VCaP (cell line): ENCODE data around the gene STK40.

Source experiments
- H3K27ac ChIP-seq: fragments of 450-650 bp; 2 replicates; pipeline ENCODE4 v1.5.1; 2017
- TF ChIP-seq, protein P1 (sequence below): fragments of 450-650 bp; conservative IDR thresholded peaks from 2 replicates; pipeline ENCODE4 v1.5.1; 2017; ENCODE audit warnings: mild to moderate bottlenecking, moderate library complexity

The STK40 gene

DNA sequence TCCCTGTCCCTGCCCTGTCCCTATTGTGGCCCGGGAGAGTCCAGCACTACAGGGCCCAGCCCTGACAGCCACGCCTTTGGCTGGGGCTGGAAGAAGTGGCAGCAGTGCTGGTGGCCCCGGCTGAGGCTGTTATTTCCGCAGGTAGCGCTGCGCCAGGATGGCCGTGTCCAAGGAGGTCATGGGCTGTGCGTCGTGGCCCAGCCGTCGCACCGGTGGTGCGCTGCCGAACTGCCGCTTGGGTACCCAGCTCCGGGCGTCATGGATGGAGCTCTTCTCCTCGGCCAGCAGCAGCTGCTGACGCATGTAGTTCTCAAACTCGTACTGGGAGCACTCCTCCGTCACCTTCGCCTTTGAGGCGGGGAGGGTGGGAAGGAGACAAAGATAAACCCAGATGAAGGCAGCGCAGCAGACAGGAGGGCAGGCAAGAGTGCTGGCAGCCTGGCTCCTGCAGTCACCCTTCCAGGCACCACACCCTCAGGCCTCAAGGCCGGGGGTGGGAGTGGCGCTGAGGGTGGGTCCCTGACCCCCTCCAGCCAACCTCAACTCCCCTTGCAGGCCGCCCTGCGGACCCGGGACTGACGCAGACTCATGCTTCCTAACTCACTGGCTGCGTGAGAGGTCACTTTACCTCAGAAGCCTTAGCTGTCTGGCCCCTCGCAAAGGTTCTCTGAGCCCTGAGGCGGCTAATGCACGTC, 44.0 kb downstream of the STK40 start:
- TF ChIP-seq, protein P1, sequence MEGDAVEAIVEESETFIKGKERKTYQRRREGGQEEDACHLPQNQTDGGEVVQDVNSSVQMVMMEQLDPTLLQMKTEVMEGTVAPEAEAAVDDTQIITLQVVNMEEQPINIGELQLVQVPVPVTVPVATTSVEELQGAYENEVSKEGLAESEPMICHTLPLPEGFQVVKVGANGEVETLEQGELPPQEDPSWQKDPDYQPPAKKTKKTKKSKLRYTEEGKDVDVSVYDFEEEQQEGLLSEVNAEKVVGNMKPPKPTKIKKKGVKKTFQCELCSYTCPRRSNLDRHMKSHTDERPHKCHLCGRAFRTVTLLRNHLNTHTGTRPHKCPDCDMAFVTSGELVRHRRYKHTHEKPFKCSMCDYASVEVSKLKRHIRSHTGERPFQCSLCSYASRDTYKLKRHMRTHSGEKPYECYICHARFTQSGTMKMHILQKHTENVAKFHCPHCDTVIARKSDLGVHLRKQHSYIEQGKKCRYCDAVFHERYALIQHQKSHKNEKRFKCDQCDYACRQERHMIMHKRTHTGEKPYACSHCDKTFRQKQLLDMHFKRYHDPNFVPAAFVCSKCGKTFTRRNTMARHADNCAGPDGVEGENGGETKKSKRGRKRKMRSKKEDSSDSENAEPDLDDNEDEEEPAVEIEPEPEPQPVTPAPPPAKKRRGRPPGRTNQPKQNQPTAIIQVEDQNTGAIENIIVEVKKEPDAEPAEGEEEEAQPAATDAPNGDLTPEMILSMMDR: no peak
- no peak overlapping the region for H3K27ac ChIP-seq

DNA sequence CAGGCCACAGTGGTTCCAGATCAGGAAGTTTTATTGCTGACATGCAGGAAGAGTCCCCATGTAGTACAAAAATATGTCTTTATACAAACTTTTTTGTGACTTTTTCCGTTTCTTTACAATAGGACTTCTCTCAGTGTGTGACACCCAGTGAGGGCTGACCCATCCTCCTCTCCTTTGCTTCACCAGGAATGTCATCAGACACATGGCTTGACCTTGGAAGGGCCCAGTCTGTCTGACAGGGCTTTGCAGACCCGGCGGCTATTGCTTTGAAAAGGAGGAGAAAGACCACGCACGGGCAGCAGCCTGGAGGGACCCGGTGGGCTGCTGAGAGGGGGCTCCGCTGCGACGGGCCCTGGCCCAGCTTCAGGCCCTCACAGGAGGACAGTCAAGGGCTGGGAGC, 46.1 kb downstream of the STK40 start:
- H3K27ac ChIP-seq: no peak overlapping the region
- TF ChIP-seq, protein P1: no peak

DNA sequence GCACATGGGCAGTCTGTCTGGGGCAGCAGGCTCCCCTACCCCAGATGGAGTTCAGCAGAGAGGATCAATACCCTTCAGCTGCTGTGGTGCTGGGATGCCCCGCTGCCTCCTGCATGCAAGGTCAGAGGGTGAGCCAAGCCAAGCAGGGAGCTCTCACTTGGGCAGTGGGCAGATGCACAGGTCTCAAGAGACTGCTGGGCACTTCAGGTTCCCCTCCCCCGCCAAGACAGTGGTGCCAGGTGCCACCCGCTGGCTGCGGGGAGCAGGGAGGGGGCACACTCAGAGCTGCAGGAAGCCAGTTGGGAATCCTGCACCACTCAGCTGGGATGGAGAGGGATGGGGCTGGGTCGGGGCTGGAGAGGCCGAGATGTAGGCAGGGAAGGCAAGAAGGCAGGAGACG, 46.5 kb downstream of the STK40 start:
- TF ChIP-seq, protein P1: no peak
- H3K27ac ChIP-seq: no peak overlapping the region

DNA sequence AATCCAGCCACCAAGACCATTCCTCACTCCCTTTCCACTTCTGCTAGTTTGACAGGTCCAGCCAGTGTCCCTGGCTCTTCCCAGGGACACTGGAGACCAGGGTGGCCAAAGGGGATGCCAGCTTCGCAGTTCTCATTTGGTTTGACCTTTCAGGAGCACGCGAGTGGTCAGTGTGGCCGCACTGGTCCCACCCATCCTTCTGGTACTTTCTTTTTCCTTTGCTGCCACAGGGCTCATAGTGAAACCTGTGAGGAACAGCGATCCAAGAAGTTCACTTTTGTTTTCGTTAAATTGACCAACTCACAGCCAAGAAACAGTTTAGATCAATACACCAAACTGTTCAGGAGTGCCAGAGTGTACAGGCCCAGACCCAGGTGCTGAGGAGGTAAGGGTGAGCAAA, 47.9 kb downstream of the STK40 start:
- H3K27ac ChIP-seq: no peak overlapping the region

DNA sequence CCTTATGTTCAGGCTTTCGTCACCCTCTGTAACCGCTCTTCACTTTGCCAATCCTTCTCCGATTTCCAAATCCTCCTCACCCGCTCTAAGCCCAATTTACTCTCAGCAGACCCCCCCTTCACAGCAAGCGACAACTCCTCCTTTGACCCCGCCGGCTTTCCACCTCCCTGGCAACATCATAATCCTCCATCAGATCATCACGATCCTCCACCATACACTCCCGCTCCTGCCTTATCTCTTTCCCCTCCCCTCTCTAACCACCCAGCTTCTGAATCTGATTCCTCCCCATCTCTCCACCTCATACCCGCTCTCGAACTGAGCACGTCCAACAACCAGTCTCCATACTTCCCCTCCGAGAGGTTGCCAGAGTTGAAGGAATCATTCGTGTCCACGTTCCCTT, 54.8 kb downstream of the STK40 start:
- no peak overlapping the region for H3K27ac ChIP-seq
- TF ChIP-seq, protein P1: no peak

More for the DNA sequence above, 47.9 kb downstream of the STK40 start:
- TF ChIP-seq, protein P1: no peak

DNA sequence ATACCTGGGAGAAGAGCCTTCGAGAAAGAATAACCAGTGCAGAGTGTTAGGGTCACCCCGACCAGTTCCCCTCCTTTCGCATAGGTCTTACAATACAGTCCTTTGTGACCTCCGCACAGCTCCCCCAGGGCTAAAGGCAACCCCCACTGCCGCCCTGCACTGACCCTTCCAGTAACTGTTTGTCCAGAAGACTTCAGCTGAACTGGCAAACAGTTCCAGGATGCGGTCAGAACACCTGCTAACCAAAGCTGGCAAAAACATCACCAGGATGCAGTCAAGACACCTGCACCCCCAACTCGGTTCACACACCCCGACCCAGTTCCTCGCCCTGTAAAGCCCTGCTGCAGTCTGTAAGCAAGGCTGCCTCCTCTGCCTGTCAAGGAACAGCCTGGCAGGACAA, 55.9 kb downstream of the STK40 start:
- TF ChIP-seq, protein P1: no peak
- H3K27ac ChIP-seq: no peak overlapping the region

DNA sequence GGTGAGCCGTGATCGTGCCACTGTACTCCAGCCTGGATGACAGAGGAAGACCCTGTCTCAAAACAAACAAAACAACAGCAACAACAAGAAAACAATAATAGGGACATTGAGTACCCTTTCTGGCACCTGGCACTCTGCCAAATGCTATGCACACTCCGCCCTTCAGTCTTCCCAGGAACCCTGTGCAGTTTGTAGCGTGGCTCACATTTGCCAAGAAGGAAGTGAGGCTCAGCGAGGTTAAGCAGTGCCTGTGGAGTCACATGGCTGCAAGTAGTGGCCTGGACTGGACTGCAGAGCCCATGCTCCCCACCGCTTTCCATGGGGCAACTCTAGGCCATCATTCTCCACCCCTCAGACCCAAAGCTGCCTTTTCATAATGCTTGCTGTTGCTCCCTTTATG, 57.0 kb downstream of the STK40 start:
- TF ChIP-seq, protein P1: no peak
- no peak overlapping the region; the same call in 1 of the 2 replicates for H3K27ac ChIP-seq
